Measurements from ENCODE around the gene AGAP2. TPM values are rescaled to one million over a fixed set of nuclear protein-coding genes. Genes with fewer than 3 reads are reported as not detected.

Gene AGAP2
- polyA plus RNA-seq, 2 of the 4 experiments (the other 2 are of a cell fraction): 0.26 to 0.45 TPM

DNA sequence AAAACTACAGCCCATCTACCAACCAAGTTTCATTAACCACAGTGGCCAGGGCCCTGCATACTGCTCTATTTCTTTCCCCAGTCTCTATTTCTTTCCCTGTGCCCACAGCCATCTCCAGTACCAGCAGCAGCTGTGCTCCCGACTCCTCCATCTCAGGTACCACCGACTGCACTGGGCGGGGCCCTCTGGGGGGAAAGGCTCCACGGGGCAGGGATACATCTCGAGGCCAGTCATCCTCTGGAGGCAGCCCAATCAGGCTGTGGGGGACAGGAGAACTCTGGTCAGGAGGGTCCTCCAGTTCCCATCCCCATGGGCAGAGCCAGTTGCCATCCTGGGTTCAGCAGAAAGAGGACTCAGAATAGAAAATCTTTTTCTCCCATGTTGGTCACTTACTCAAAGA, 10.5 kb upstream of the AGAP2 start:
- 91% methylated on average over 5 of the region's 5 CpGs for WGBS (ENCODE audit: missing lambda C conversion rate)
- TF ChIP-seq ZC3H11A (IDR thresholded peaks at IDR 0.05) (no peak), FOXS1 (CRISPR knock-in tag; IDR thresholded peaks at IDR 0.05) (no peak), RFX5 (IDR thresholded peaks at IDR 0.05) (no peak), GATA3 (IDR thresholded peaks at IDR 0.05; ENCODE audit: borderline replicate concordance) (no peak), ZSCAN20 (CRISPR knock-in tag; IDR thresholded peaks at IDR 0.05) (no peak), POLR2A (IDR thresholded peaks at IDR 0.05; ENCODE audit: low read length) (no peak), FOSL2 (IDR thresholded peaks at IDR 0.05) (no peak), FOSL2 (CRISPR knock-in tag; IDR thresholded peaks at IDR 0.05) (no peak), CHD4 (IDR thresholded peaks at IDR 0.05; ENCODE audit: borderline replicate concordance) (no peak), EHMT2 (IDR thresholded peaks at IDR 0.05; ENCODE audit: low read depth) (no peak), EHF (CRISPR knock-in tag; IDR thresholded peaks at IDR 0.05) (no peak), KDM1A (IDR thresholded peaks at IDR 0.05; ENCODE audit: low read depth) (no peak), CBX2 (IDR thresholded peaks at IDR 0.05; ENCODE audit: borderline replicate concordance, low read depth) (no peak), PHF8 (IDR thresholded peaks at IDR 0.05; ENCODE audit: borderline replicate concordance, low read depth) (no peak), EP300 (IDR thresholded peaks at IDR 0.05) (no peak), RNF2 (IDR thresholded peaks at IDR 0.05; ENCODE audit: borderline replicate concordance, low read depth) (no peak), HOXA7 (CRISPR knock-in tag; IDR thresholded peaks at IDR 0.05) (no peak)
- TF ChIP-seq, protein P1, sequence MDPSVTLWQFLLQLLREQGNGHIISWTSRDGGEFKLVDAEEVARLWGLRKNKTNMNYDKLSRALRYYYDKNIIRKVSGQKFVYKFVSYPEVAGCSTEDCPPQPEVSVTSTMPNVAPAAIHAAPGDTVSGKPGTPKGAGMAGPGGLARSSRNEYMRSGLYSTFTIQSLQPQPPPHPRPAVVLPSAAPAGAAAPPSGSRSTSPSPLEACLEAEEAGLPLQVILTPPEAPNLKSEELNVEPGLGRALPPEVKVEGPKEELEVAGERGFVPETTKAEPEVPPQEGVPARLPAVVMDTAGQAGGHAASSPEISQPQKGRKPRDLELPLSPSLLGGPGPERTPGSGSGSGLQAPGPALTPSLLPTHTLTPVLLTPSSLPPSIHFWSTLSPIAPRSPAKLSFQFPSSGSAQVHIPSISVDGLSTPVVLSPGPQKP (IDR thresholded peaks at IDR 0.05; ENCODE audit: low read depth, low read length): no peak
- TF ChIP-seq, protein P2, sequence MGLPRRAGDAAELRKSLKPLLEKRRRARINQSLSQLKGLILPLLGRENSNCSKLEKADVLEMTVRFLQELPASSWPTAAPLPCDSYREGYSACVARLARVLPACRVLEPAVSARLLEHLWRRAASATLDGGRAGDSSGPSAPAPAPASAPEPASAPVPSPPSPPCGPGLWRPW (IDR thresholded peaks at IDR 0.05): no peak
- TF ChIP-seq, protein P3, sequence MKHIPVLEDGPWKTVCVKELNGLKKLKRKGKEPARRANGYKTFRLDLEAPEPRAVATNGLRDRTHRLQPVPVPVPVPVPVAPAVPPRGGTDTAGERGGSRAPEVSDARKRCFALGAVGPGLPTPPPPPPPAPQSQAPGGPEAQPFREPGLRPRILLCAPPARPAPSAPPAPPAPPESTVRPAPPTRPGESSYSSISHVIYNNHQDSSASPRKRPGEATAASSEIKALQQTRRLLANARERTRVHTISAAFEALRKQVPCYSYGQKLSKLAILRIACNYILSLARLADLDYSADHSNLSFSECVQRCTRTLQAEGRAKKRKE (CRISPR knock-in tag; IDR thresholded peaks at IDR 0.05; ENCODE audit: low read depth): no peak
- TF ChIP-seq, protein P4, sequence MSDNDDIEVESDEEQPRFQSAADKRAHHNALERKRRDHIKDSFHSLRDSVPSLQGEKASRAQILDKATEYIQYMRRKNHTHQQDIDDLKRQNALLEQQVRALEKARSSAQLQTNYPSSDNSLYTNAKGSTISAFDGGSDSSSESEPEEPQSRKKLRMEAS (IDR thresholded peaks at IDR 0.05): no peak
- CTCF ChIA-PET: interaction anchor here (3.1 kb wide), 1 partner anchor 12 kb away, joined by 17 read pairs; no protein-coding TSS in a partner anchor
- POLR2A ChIA-PET: no interaction called here
- H3K9me3 ChIP-seq: no peaks in the 10 kb centered on the region
- FAIRE-seq (no peak), DNase-seq (ENCODE audit: low read depth in 1 of 2, low spot score in 1 of 2) (no peak), ATAC-seq (no peak)
- no peak overlapping the region for H3K4me2 ChIP-seq
- peaks cover 31% of the 10 kb centered on the region for H3K4me1 ChIP-seq
- H3K27ac ChIP-seq: no peak overlapping the region
- H3K4me3 ChIP-seq: no peak overlapping the region

- no peaks in the 10 kb centered on the region for H3K9me3 ChIP-seq
- DNase-seq (ENCODE audit: low read depth in 1 of 2, low spot score in 1 of 2): no peak
- H3K4me2 ChIP-seq: peak overlapping the region; percentile 79
- H3K4me1 ChIP-seq: peaks cover 17% of the 10 kb centered on the region
- CTCF ChIA-PET: interaction anchor here (1.1 to 3.1 kb wide), 3 partner anchors 11 to 37 kb away, joined by 3 to 15 read pairs (median 14); partner anchors contain the start of gene TSFM
- 85% methylated on average over 3 of the region's 3 CpGs for WGBS (ENCODE audit: missing lambda C conversion rate)
- POLR2A ChIA-PET: no interaction called here
- no peak for ATAC-seq
- H3K4me3 ChIP-seq: peak overlapping the region; percentile 70; the same call in 1 of the 3 replicates
- TF ChIP-seq ESRRA (IDR thresholded peaks at IDR 0.05; ENCODE audit: borderline replicate concordance, low read length) (no peak), JUN (IDR thresholded peaks at IDR 0.05) (peak in 1 of 2 experiments; percentile 24; a peak in 1 of 5 replicates)
- H3K27ac ChIP-seq: no peak overlapping the region; a peak in 1 of 6 replicates
- FAIRE-seq: no peak
Measured at GRCh38 chr12:57746025-57746424, 7.5 kb upstream of the AGAP2 start.

- peak overlapping the region; percentile 93 to 98 for H3K27ac ChIP-seq
- ChIA-PET POLR2A (interaction anchor here (1.1 to 1.7 kb wide), 5 partner anchors 14 to 99 kb away, joined by 3 to 9 read pairs (median 6); partner anchors contain the start of genes EEF1AKMT3 and METTL1), CTCF (interaction anchor here (1.1 to 3.1 kb wide), 6 partner anchors 9 to 162 kb away, joined by 3 to 15 read pairs (median 10); partner anchors contain the start of gene TSFM)
- peak overlapping the region; percentile 70 for H3K4me3 ChIP-seq
- ATAC-seq: peak; percentile 20 to 26; a peak in 4 of 6 replicates
- DNase-seq (ENCODE audit: low read depth in 1 of 2, low spot score in 1 of 2): no peak
- 0 out of 2 replicates have a peak, but pooled peaks have one; percentile 18 for TF ChIP-seq POLR2A (IDR thresholded peaks at IDR 0.05; ENCODE audit: low read length)
- TF ChIP-seq ZNF302 (CRISPR knock-in tag; IDR thresholded peaks at IDR 0.05): no peak
- peak; percentile 47; the same call in 1 of the 2 replicates for TF ChIP-seq FOSB (CRISPR knock-in tag; IDR thresholded peaks at IDR 0.05)
- TF ChIP-seq, protein P5, sequence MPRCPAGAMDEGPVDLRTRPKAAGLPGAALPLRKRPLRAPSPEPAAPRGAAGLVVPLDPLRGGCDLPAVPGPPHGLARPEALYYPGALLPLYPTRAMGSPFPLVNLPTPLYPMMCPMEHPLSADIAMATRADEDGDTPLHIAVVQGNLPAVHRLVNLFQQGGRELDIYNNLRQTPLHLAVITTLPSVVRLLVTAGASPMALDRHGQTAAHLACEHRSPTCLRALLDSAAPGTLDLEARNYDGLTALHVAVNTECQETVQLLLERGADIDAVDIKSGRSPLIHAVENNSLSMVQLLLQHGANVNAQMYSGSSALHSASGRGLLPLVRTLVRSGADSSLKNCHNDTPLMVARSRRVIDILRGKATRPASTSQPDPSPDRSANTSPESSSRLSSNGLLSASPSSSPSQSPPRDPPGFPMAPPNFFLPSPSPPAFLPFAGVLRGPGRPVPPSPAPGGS (IDR thresholded peaks at IDR 0.05): 0 out of 3 replicates have a peak, but pooled peaks have one; percentile 45
- TF ChIP-seq, protein P6, sequence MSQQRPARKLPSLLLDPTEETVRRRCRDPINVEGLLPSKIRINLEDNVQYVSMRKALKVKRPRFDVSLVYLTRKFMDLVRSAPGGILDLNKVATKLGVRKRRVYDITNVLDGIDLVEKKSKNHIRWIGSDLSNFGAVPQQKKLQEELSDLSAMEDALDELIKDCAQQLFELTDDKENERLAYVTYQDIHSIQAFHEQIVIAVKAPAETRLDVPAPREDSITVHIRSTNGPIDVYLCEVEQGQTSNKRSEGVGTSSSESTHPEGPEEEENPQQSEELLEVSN (IDR thresholded peaks at IDR 0.05; ENCODE audit: borderline replicate concordance, low read depth): no peak
- 0 out of 2 replicates have a peak, but pooled peaks have one; percentile 46 for TF ChIP-seq HOXA7 (CRISPR knock-in tag; IDR thresholded peaks at IDR 0.05)
- WGBS (ENCODE audit: missing lambda C conversion rate): 82% methylated on average over 8 of the region's 8 CpGs
- no peaks in the 10 kb centered on the region for H3K9me3 ChIP-seq
- H3K4me2 ChIP-seq: peak overlapping the region; percentile 79
- H3K4me1 ChIP-seq: peaks cover 13% of the 10 kb centered on the region; the same call in 2 of the 3 replicates
- no peak for FAIRE-seq
Measured at GRCh38 chr12:57745485-57745881, 6.9 kb upstream of the AGAP2 start.
